DOHH2 (cell line): ENCODE results near the gene FTO.

Experiments
- EZH2phosphoT487 ChIP-seq: fragments of 200-600 bp; sonication (generic); IDR thresholded peaks from 2 replicates; pipeline ENCODE4 v1.6.1; 2017; ENCODE audit warnings: borderline replicate concordance, mild to moderate bottlenecking, antibody characterized with exemption, low read length, moderate library complexity, mixed read lengths
- TF ChIP-seq, protein P1 (sequence below): fragments of 200-600 bp; sonication (generic); IDR thresholded peaks from one replicate; pipeline ENCODE4 v1.5.1; 2014; ENCODE audit warnings: antibody characterized with exemption, mild to moderate bottlenecking, low read depth, low read length; ENCODE audit not compliant: poor library complexity, severe bottlenecking

DNA sequence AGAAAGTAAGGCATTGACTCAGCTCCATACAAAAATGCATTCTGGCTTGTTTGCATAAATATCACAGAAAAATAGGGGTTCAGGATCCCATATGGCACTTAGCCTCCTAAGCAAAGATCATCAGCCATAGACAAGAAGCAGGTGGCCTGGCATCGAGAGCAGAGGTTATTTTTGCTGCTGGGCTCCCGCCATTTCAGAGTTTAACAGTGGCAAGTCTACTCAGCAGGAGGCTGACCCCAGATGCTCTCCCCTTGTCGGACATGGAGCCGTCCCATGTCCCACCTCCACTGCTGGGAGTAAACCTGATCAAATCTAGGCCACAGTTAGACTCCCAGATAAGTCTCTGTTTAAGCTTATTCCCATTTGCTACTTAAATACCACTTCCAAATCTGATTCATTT lies 269.1 kb downstream of the FTO start:
- TF ChIP-seq, protein P1, sequence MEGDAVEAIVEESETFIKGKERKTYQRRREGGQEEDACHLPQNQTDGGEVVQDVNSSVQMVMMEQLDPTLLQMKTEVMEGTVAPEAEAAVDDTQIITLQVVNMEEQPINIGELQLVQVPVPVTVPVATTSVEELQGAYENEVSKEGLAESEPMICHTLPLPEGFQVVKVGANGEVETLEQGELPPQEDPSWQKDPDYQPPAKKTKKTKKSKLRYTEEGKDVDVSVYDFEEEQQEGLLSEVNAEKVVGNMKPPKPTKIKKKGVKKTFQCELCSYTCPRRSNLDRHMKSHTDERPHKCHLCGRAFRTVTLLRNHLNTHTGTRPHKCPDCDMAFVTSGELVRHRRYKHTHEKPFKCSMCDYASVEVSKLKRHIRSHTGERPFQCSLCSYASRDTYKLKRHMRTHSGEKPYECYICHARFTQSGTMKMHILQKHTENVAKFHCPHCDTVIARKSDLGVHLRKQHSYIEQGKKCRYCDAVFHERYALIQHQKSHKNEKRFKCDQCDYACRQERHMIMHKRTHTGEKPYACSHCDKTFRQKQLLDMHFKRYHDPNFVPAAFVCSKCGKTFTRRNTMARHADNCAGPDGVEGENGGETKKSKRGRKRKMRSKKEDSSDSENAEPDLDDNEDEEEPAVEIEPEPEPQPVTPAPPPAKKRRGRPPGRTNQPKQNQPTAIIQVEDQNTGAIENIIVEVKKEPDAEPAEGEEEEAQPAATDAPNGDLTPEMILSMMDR, result no peak
- TF ChIP-seq EZH2phosphoT487, result no peak
